ENCODE data around the gene AAMDC. TPM values are rescaled to one million over a fixed set of nuclear protein-coding genes. Genes with fewer than 3 reads are reported as not detected.

The AAMDC gene
- total RNA-seq, result 16.2 and 17.3 TPM in 2 replicates

GRCh38 chr11:77820565-77821348 lies at the start of gene AAMDC, which contains the start of gene RSF1:
AAMDC (plus strand) TSS chr11:77821144; CDS start chr11:77842497, 21,353 bp downstream.
RSF1 (minus strand) TSS chr11:77820722; CDS start chr11:77820714, 8 bp downstream.

Other genes starting within 250 kb of the AAMDC start
- gene AQP11, start 231.2 kb upstream of the AAMDC start, total RNA-seq, result 0.64 and 0.65 TPM in 2 replicates
- 86.4 and 95.9 TPM in 2 replicates for gene CLNS1A, start 183.3 kb upstream of the AAMDC start, total RNA-seq
- 22.9 and 55.8 TPM in 2 replicates for gene RSF1, start 422 bp upstream of the AAMDC start, total RNA-seq
- 14.6 and 15.6 TPM in 2 replicates for gene INTS4, start 173.5 kb downstream of the AAMDC start, total RNA-seq
- gene KCTD14, start 202.1 kb downstream of the AAMDC start, total RNA-seq, result 2.0 and 4.8 TPM in 2 replicates
- not detected in 2 replicates for gene THRSP, start 242.7 kb downstream of the AAMDC start, total RNA-seq

Measured in epithelial cell of alveolus of lung (primary cell).